Keratinocyte (primary cell): ENCODE results near the gene HOXD10.

Experiments
- EZH2 ChIP-seq: IDR thresholded peaks from one replicate; pipeline ENCODE4 v1.6.1; 2012; ENCODE audit warnings: inconsistent platforms, mild to moderate bottlenecking, low read length, moderate library complexity
- TF ChIP-seq, protein P1 (sequence below), 3 experiments: IDR thresholded peaks in 1 of 3; conservative IDR thresholded peaks in 1 of 3; optimal IDR thresholded peaks in 1 of 3; 2 replicates in 2 of 3; 3 replicates in 1 of 3; pipeline versions ENCODE3 to v1.5.1; 2011; ENCODE audit warnings: low read length in 3 of 3, mild to moderate bottlenecking in 3 of 3, moderate library complexity in 2 of 3, control low read depth in 1 of 3, inconsistent platforms in 1 of 3; ENCODE audit not compliant: insufficient read depth in 2 of 3; ENCODE audit errors: extremely low read depth in 1 of 3

DNA sequence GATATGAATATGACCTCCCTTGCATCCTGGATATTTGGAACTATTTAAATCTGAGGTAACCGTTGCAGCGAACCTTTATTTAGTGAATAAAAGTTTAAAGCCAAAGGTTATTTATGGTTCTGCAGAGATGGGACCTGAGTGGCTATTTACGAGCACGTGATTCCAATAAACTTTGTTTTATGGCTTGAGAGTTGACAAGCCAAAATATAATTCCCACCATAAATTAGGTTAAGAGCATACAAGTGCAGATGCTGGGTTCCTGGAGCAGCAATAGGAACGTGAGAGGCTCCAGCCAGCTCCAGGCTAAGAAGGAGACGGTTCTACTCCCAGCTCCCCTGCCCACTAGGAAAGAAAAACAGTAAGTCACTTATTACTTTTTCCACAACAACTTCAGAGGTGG lies 29.5 kb downstream of the HOXD10 start:
- TF ChIP-seq, protein P1, sequence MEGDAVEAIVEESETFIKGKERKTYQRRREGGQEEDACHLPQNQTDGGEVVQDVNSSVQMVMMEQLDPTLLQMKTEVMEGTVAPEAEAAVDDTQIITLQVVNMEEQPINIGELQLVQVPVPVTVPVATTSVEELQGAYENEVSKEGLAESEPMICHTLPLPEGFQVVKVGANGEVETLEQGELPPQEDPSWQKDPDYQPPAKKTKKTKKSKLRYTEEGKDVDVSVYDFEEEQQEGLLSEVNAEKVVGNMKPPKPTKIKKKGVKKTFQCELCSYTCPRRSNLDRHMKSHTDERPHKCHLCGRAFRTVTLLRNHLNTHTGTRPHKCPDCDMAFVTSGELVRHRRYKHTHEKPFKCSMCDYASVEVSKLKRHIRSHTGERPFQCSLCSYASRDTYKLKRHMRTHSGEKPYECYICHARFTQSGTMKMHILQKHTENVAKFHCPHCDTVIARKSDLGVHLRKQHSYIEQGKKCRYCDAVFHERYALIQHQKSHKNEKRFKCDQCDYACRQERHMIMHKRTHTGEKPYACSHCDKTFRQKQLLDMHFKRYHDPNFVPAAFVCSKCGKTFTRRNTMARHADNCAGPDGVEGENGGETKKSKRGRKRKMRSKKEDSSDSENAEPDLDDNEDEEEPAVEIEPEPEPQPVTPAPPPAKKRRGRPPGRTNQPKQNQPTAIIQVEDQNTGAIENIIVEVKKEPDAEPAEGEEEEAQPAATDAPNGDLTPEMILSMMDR (optimal IDR thresholded peaks at IDR 0.05 in 1 of 3, IDR thresholded peaks at IDR 0.05 in 1 of 3, conservative IDR thresholded peaks at IDR 0.05 in 1 of 3; ENCODE audit: extremely low read depth in 1 of 3, insufficient read depth in 2 of 3, low read length in 3 of 3): no peak
- no peak for TF ChIP-seq EZH2
